ENCODE results near the gene AMH.

The AMH gene

GRCh38 chr19:2221250-2221831 lies 27.8 kb upstream of the AMH start:
- no peak for DNase-seq (ENCODE audit: low spot score)

DNA sequence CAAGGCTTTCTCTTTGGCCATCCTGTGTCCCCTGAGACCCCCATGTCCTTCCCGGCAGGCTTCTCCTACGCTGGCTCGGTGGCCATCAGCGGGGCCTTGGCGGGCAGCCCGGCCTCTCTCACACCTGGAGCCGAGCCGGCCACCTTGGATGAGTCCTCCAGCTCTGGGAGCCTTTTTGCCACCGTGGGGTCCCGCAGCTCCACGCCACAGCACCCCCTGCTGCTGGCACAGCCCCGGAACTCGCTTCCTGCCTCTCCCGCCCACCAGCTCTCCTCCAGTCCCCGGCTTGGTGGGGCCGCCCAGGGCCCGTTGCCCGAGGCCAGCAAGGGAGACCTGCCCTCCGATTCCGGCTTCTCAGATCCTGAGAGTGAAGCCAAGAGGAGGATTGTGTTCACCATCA lies 27.2 kb upstream of the AMH start:
- no peak for DNase-seq (ENCODE audit: low spot score)

- peak; percentile 16 for DNase-seq (ENCODE audit: low spot score)
Measured at GRCh38 chr19:2223391-2223790, 25.7 kb upstream of the AMH start.

DNA sequence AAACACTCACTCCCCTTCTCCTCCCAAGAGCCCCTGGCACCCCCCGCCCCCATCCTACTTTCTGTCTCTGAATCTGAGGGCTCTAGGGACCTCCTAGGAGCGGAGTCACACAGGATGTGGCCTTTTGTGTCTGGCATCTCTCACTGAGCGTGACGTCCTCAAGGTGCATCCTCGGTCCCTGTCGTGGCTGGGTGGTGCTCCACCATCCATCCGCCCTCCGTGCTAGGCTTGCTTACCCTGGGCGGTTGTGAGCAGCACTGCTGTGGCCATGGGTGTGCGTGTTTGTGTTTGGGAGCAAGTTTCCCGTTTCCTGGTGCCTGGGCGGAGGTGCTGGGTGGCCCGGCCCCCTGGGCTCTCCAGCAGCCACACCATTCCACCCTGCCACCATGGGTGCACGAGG lies 25.2 kb upstream of the AMH start:
- DNase-seq (ENCODE audit: low spot score), result peak; percentile 78

GRCh38 chr19:2224754-2225349 lies 24.3 kb upstream of the AMH start:
- DNase-seq (ENCODE audit: low spot score), result no peak

DNA sequence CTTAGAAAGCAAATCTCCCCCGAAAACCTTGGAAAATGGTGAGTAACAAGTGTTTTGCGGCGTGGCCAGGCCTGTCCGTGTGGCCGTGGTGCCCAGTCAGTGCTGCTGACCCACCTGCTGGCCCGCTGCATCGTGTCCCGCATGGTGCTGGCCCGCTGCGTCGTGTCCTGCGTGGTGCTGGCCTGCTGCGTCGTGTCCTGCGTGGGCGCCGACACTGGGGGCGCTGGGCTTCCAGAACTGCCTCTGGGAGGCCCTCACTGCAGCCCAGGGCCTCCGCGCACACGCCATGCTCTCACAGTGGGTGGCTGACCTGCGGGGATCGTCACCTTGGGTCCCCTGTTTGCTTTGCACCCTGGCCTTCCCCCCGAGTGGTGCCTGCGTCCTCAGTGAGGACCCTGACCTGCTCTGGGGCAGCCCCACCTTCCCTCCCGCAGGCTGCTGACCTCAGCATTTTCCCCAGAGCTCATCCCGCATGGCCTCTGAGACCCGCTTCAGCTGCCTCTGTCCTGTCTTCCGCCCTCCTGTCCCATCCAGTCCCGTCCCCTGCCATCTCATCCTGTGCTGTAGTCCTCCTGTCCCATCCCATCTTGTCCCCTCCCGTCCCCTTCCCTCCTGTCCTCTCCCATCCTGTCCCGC lies 23.6 kb upstream of the AMH start:
- no peak for DNase-seq (ENCODE audit: low spot score)

- DNase-seq (ENCODE audit: low spot score), result no peak
Measured at GRCh38 chr19:2226051-2226839, 22.9 kb upstream of the AMH start.

DNA sequence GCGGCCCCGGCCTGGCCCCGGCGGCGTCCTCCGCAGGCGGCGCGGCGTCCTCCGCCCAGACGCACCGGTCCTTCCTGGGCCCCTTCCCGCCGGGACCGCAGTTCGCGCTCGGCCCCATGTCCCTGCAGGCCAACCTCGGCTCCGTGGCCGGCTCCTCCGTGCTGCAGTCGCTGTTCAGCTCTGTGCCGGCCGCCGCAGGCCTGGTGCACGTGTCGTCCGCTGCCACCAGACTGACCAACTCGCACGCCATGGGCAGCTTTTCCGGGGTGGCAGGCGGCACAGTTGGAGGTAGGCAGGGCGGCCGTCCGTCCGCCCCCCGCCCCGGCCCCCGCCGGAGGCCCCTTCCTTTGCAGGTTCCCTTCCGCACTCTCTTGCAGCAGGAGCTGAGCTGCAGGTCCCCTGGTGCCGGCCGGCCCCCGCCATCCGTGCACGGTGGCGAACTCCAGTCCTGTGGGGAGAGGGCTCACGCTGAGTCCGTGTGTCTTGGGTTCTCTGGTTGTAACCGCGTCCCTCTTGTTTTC lies 22.2 kb upstream of the AMH start:
- no peak for DNase-seq (ENCODE audit: low spot score)

DNA sequence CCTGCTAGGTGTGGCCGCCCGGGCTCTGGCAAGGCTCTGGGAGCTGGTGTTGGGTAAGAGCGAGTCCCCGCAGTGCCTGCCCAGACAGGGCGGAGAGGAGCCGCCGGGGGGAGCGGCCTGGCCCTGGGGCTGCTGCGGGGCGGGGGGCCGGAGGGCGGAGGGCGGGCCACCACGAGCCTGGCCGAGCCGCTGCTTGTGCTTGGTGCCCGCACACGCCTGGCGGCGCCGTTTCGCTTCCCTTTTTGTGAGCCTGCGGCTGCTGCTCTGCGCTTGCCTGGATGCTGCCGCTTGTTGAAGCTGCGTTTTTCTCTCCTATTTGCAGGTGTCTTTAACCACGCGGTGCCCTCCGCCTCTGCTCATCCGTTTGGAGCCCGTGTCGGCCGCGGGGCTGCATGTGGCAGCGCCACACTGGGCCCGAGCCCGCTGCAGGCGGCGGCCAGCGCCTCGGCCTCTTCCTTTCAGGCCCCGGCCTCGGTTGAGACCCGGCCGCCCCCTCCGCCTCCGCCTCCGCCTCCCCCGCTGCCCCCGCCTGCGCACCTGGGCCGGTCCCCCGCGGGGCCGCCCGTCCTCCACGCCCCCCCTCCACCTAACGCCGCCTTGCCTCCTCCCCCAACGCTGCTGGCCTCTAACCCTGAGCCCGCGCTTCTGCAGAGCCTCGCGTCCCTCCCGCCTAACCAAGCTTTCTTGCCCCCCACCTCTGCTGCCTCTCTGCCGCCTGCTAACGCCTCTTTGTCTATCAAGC lies 21.5 kb upstream of the AMH start:
- peak; percentile 66 for DNase-seq (ENCODE audit: low spot score)

DNA sequence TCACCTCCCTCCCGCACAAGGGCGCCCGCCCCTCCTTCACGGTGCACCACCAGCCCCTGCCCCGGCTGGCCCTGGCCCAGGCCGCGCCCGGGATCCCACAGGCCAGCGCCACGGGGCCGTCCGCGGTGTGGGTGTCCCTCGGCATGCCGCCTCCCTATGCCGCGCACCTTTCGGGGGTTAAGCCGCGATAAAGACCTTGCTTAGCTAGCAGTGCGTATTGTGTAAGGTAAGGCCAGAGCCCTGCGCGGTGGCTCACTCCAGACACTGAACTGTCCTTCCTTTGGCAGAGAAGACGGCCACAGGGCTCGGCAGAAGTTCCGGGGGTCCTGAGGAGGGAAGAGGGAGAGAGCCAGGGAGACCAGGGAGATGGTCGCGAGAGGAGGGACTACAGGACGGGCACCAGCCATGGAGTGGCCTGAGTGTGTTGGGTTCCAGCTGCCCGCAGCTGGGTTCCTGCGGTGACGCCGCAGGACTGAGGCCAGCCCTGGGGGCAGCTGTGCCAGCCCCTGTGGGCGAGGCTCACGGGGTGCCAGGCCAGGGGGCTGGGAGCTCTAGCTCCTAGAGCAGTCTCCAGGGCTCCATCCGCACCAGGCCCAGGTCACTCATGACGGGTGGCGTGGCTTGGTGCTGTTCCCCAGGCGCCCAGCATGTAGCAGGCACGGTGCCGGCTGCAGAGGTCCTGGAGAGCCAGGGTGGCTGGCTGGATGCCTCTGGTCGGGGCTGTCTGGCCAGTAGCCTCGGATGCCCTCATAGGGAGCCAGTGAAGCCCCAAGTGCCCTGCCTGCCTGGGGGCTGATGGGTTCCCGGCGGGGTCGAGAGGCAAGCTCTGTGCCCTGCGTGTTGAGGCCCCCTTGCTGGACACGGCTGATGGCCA lies 20.7 kb upstream of the AMH start:
- DNase-seq (ENCODE audit: low spot score), result no peak

DNA sequence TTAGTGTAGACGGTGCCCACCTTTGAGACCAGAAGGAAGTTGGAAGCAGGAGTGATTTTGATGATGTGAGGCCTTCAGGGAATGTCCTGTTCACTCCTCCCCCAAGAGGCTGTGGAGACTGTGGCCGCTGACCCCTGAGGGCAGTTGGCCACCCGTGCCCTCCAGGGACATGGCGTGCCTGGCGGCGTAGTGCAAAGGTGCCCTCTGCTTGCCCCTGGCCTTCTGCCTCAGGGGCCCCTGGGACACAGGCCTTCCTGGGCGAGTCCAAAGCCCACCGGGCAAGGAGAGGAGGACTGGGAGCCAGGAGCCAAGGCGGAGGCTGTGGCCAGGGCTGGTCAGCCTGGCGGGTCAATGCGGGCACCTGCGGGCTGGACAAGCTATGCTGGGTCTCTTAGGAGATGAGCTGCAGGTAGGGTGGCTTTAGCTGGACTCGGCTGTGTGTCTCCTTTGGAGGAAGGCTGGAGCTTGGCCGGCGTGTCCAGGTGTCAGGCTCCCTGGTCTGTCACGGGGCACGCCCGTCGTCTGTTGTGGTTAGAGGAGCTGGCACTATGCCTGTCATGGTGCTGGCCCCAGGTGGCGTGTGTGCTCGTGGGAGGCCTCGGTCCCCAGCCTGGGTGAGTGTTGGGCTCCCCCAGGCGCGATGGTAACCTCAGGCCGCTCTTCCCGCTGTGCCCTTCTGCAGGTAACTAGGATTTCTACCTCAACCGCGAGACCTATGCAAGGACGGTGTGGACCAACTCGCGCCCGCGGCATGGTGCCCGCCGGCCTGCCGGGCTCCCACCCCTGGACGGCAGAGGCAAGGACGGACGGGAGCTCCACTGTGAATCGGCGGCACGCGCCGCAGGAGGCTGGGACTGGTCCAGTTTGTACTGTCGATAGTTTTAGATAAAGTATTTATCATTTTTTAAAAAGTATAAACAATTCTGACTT lies 19.8 kb upstream of the AMH start:
- DNase-seq (ENCODE audit: low spot score), result no peak

DNA sequence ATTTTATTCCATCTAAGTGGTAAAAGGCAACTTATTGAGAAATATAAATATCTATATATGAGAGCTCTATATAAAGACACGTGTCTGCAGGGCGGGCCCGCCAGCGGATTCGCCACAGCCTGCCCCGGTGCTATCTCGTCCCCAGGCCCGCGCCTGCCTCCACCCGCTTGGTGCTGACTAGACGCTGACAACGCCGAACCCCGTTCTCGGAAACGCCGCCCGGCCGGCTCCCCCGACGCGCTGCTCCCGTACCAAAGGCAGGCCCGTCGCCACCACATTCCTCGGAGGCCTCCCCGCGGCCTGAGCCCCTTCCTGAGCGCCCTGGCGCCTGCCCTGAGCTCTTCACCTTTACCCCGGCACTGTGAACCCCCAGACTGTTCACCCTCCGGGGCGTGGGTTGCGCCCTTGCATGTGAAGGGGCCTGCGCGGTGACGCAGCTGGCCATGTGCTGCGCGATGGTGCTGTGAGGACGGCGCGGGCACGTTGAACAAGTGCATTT lies 19.0 kb upstream of the AMH start:
- DNase-seq (ENCODE audit: low spot score), result no peak

DNA sequence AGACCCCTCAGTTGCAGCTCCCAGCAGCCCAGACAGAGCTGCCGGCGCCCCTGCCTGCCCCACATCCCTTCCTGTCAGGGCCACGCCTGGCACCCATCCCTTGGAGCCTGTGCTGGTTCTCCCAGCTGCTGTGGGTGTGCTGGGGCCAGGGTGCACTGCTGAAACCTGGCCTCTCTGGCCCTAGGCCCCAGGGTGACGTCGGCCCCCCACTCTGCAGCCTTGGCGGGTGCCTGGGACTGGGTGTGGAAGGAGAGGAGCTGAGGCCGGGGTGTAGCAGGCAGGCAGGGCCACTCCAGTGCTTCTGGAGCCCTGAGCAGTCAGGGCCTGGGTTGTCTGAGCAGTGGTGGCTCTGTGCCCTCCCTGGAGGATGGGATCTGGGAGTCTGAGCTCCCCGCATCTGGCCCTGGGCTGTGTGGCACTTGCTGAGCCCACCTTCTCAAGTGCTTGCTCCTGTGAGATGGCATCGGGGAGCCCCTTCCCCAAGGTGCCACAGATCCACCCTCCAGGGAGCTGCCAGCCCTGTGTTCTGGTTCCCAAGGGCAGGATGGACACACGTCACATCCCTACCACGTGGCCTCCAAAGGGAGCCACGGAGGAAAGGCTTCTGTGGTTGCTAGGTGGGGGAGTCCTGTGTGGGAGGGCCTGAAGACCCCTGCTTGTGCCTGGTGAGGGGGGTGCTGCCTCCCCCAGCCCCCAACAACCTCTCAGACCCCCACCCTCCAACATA lies 18.2 kb upstream of the AMH start:
- no peak for DNase-seq (ENCODE audit: low spot score)

- DNase-seq (ENCODE audit: low spot score), result no peak
Measured at GRCh38 chr19:2231621-2232221, 17.4 kb upstream of the AMH start.

GRCh38 chr19:2232286-2233151 lies 16.6 kb upstream of the AMH start:
- no peak for DNase-seq (ENCODE audit: low spot score)

DNA sequence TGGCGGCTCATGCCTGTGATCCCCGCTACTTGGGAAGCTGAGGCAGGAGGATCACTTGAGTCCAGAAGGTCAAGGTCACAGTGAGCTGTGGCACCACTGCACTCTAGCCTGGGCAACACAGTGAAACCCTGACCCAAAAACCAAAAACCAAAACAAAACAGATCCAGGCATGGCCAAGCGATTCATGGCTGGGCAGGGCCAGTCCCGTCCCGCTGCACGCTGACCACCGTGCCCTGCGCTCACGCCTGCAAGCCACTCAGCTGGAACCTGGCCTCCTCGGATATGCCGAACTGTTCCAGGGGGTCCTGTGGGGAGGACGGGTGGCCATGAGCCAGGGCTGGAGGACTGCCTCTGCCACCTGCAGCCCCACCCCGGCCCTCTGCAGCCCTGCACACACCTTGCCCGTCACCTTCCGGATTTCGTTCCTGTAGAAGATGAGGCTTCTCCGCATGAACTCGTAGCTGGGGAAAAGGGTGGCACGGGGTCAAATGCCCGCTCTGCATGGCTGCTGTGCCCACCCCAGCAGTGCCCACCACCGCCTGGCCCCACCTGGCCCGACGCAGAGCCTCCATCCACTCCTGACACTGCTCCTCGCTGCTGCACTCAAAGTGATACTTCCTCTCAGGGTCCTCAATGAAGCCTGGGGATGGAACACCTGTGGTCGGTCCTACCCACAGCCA lies 15.4 kb upstream of the AMH start:
- no peak for DNase-seq (ENCODE audit: low spot score)

DNA sequence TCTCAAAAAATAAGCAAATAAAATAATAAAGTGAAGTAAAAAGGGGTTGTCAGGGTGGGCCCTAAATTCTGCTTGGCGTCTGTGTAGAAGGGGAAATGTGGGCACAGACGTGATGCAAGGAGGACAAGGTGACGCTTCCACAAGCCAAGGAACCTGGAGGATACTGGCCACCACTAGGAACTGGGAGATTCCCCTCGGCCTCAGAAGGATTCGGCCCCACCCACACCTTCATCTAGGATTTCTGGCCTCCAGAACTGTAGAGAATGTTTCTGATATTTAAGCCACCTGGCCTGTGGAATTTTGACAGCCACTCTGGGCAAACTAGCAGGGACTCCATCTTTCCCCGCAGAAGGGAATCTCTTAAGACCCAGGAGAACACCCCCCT lies 14.1 kb upstream of the AMH start:
- DNase-seq (ENCODE audit: low spot score), result no peak

All from germinal center (tissue), 1 donor.